Activated CD8-positive, alpha-beta memory T cell treated with anti-CD3 and anti-CD28 coated beads, Interleukin-2, amount 50 U/mL, for 1 hour (primary cell): ENCODE measurements around the gene IGLL5.
"Not testable (repeated sequence)": the region's sequence is repeated elsewhere in the genome, so short reads cannot be mapped to it uniquely, and the experiment has no call there.

Experiments
- DNase-seq: peaks from one replicate; pipeline ENCODE4 v3.0.0-alpha.2; 2020; ENCODE audit errors: extremely low read depth

Gene IGLL5

GRCh38 chr22:22900527-22901205 is 13.1 kb downstream of the IGLL5 start:
- not testable (repeated sequence) for DNase-seq

DNA sequence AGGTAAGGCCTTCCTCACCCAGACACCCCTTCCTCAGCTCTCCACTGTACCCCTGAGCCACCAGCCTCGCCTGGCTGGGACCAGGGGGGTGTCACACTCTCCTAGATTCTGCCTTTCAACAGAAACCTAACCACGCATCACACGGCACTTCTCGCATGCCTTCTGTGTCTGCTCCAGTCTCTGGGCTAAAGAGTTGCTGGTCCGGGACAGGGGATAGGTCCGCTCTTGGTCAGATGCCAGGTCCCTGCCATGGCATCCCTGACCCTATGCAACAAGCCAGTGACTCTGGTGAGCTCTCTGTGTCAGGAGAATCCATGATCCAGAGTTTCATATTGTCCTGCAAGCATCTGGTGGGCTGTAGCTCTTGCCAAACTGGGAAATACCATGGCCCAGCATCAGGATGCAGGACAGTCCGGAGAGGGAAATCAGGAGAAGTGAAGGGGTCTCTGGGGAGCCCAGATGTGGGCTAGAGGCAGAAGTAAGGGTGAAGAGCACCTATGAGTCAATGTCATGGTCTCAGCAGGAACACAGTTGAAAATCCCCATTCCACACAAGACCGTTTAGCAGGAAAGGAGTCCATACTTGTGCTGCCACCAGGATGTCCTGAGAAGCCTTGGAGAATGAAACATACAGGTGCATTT is 14.1 kb downstream of the IGLL5 start:
- no peak for DNase-seq

- DNase-seq, result no peak
Measured at GRCh38 chr22:22902247-22903001, 14.8 kb downstream of the IGLL5 start.

DNA sequence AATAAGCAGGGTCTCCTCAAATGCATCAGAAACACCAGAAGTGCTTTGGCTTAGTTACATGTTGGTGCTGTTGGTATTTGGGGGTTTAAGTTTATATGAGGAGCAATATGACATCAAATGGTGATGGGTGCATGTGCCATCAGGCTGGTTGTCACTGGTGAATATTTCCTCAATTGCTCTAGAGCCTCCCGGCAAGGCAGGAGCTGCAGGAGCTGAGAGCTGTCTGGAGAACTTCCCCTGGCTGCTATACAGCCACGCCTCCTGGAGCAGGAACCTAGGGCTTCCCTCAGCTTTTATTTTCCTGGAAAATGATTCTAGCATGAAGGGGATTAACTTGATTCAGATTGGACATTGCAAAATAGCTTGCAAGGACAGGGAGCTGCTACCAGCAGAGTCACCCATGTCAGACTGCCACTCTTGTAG is 15.8 kb downstream of the IGLL5 start:
- DNase-seq, result no peak

DNA sequence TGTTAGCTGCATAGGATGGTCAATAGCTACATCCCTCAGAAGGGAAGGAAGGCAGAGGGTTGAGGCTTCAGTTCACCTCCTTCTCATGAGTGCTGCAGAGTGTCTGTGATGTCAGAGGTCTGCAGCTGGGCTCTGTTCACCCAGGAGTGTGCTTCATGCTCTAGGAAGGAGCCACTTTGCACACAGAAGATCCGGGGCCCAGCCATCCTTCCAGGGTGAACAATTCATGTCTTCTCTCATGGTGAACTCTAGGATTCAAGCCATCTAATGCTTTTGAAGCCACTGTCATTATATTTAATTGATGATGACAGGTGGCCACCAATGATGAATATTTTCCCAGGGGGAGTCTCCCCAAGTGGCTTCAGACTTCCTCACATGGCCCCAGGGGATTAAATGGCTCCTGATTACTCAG is 16.2 kb downstream of the IGLL5 start:
- DNase-seq, result not testable (repeated sequence)

DNA sequence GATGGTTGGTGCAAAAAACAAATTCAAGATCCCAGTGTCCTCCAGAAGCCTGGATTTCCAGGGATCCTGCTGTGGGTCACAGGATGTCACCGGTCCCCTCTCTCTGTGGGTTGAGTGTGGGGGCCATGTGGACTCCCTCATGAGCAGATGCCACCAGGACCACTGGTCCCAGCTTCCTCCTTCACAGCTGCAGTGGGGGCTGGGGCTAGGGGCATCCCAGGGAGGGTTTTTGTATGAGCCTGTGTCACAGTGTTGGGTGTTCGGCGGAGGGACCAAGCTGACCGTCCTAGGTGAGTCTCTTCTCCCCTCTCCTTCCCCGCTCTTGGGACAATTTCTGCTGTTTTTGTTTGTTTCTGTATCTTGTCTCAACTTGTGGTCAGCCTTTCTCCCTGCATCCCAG is 17.1 kb downstream of the IGLL5 start:
- not testable (repeated sequence) for DNase-seq

GRCh38 chr22:22906391-22906790 is 18.8 kb downstream of the IGLL5 start:
- not testable (repeated sequence) for DNase-seq

DNA sequence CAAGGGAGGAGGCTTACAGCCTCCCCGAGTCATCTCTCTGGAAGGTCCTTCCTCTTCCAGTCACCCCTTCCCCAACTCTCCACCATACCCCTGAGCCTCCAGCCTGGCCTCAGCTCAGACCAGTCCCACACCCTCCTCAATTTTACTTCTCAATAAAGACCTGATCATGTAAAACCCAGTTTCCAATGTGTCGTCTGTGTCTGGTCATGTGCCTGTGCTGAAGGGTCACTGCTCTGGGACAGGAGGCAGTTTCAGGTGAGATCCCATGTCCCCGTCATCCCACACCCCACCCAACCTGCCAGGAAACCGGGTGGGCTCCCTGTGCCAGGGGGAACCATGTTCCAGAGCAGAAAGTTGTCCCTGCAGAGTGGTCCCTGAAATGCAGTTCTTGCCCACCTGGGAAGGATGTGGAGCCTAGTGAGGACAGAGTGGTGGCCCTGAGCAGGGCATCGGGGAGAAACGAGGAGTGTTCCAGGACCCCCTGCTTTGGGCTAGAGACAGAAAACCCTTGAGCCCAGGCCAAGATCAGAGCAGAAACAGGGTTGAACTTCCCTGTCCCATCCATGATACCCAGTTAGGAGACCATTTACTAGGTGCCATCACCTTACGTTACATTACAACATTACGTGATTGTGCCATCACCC is 19.4 kb downstream of the IGLL5 start:
- no peak for DNase-seq

DNA sequence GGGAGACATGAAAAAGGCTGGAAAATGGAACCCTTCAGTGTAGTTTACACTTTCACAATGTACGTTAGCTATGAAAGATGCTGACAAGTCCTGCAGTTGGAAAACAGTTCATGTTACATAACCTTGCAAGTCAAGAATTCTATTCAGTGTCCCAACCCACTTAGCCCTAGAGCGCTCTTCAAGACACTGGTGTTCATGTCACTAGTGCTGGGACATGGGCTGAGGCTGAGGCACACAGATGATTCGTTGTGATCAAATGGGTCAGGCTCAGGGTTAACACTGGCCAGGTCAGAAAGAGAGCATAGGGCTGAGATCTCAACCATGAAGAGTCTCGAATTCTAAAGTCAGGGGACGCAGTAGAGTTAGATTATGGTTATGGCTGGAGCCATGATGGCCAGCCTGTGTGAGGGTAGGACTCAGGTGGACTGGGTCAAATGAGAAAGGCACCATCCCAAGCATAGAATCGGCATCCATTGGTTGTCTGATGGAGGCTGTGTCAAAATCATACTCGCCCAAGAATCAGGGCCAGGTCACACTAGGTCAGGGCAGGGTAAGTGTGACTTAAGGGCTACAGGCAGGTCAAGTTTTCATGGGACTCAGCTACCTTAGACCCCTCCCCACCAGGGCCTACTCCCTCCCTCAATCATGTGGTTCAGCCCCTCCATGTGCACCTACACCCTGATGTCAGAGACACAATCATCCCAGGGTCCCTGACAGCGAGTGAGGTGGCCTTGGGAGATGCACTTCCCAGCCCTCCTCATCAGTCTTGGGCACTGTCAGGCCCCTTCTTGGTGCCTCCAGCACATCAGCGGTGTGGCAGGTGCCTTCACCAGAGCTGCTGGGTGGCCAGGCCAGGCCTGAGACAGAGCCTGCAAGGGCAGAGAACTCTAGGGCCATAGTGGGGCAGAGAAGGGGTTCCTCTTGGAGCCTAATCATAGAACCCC is 20.2 kb downstream of the IGLL5 start:
- DNase-seq, result no peak

DNA sequence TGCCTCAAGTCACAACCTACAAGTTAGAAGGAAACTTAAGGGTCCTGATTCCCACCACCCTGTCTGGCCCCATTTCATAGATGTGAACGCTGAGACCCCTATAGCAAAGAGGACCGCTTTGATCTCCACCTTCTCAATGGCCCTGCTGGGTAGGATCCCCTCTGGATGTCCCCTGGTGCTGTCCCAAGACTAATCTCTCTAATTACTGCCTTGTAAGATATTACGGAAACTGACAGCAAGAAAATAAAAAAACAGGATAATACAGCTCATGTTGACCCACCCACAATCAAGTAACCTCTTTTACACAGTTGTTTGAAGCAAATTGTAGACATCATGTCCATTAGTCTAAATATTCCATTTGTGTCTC is 20.9 kb downstream of the IGLL5 start:
- DNase-seq, result no peak

- DNase-seq, result no peak
Measured at GRCh38 chr22:22908941-22909604, 21.5 kb downstream of the IGLL5 start.

DNA sequence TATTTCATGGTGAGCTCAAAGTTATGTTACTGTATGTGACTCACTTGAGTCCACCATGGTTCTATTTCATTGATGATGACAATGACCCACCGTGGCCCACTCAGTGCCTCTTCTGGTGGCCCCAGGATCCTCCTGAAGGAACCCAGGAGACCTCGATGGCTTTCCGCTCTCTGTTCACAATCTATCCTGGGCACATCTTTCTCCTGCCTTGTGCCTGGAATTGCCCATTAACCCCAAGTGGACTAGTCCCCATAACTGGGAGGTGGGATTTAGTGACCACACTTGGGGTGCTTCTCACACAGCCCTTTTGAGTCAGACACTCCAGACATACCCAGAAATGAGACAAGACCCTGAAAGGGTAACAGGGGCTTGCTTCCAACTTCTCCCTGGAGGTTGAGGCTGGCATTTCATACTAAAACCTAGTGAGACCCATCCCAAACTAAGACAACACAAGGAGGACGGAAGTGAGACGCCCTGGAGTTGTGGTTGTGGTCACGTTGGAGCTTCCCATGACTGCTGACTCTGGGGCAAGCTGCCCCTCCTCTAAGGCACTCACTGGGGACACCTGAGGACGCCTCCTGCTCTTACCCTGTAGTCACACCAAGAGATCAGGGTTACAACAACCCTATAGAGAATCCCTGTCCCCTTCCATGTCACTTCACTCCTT is 22.1 kb downstream of the IGLL5 start:
- no peak for DNase-seq

DNA sequence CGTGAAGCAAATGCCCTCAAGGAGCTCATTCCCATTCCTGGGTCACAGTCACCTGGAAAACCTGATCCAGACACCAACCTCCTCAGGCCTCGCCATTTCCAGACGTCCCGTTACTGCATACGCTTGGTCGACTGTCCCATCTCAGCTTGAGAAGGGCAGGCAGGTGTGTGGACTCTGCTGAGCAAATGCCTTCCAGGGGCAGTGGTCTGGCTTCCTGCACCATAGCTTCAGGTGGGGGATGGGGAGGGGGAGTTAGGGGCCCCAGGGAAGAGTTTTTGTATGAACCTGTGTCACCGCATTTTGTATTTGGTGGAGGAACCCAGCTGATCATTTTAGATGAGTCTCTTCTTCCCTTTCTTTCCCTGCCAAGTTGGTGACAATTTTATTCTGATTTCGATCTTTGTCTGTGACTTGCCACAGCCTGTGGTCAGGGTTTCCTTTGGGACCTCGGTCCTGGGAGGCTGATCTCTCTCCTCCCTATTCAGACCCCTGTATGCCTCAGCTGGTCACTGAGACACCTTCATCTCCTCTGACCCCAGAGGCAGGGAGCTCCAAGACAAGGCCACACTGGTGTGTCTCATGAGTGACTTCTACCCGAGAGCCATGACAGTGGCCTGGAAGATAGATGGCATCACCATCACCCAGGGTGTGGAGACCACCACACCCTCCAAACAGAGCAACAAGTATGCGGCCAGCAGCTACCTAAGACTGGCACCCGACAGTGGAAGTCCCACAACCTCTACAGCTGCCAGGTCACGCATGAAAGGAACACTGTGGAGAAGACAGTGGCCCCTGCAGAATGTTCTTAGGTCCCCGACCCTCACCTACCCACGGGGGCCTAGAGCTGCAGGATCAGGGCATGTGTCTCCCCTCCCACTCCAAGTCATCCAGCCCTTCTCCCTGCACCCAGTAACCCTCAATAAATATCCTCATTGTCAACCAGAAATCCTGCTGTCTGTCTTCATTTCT is 22.9 kb downstream of the IGLL5 start:
- DNase-seq, result no peak

DNA sequence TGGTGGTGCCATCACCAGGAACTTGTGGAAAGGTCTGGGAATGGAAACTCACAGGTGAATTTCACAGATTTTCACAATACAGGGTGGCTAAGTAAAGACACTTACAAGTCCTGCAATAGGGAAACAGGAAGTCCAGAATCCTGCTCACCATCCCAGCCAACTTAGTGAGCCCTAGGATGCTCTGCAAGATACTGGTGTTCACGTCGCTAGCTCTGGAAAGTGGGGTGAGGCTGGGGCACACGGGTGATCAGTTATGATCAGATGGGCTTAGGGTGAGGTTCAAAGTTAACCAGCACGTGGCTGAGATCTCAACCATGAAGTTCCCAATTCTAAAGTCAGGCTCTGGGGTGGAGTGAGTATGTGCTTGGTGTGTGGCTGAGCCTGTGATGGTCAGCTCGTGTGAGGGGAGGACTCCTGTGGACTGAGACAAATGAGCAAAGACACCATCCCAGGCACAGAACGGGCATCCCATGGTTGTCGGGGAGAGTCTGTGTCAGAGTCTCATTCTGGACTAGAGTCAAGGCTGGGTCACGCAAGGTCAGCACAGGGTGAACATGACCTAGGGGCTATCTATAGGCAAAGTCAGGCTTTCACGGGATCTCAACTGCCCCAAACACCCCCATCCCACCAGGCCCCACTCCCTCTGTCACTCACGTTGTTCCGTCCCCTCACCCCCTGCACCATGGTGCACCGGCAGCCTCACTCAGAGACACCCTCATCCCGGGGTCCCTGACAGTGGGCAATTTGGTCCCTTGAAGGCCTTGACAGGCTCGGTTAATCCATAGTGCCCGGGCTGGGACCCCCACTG is 23.9 kb downstream of the IGLL5 start:
- DNase-seq, result no peak

DNA sequence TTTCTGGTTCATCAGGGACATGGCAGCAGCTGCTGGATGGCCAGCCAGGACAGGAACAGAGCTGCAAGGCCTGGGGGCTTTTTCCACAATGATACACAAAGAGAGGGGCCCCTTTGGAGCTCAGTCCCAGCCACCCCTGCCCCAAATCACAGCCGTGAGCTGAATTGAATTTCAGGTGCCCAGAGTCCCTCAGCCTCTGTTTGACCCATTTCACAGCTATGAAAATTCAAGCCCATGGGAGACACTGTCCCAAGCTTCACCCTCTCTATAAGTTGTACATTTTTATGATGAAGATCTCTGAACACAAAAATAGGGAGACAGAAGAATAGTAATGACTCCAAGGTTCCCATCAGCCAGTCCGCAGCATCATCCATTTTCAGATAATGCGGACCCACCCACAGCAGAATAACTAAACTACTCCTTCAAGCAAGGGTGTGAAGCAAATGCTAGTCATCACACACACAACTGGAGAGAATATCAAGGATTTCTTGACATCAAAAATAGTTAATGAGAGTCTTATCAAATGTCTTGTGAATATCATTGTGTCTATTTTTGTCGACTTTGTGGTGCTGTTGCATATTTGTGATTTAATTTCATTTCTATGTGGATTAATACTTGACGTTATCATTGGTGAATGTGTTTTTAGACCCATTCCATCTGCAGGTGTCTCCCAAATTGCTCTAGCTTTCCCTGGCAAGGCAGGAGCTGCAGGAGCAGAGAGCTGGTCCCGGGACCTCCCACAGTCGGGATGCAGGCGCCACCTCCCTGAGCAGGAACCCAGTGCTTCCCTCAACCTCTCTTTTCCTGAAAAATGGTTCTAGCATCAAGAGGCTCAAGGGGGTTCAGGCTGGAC is 24.7 kb downstream of the IGLL5 start:
- no peak for DNase-seq

- no peak for DNase-seq
Measured at GRCh38 chr22:22912988-22913253, 25.3 kb downstream of the IGLL5 start.

DNA sequence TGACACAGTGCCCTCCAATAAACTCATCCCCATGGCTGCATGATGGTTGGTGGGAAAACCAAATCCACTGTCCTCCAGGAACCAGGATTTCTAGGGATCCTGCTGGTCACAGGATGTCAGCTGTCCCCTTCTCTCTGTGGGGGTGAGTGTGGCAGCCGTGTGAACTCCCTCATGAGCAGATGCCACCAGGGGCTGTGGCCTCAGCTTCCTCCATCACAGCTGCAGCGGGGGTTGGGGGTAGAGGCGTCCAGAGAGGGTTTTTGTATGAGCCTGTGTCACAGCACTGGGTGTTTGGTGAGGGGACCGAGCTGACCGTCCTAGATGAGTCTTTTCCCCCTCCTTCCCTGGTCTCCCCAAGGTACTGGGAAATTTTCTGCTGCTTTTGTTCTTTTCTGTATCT is 26.4 kb downstream of the IGLL5 start:
- no peak for DNase-seq
